Sigmoid colon (tissue), 4 donors: ENCODE data around the gene PHF14.

Source experiments
- POLR2A ChIP-seq, 2 donors: fragments of 450-650 bp; IDR thresholded peaks; one replicate each; pipeline ENCODE4 v1.6.1; 2016; ENCODE audit warnings: antibody characterized with exemption in 2 of 2, mild to moderate bottlenecking in 2 of 2, moderate library complexity in 2 of 2
- POLR2AphosphoS5 ChIP-seq, 4 donors: sonication (generic); formaldehyde crosslinking; IDR thresholded peaks; one replicate each; pipeline ENCODE4 v1.6.1; 2017; ENCODE audit warnings: antibody characterized with exemption in 4 of 4

DNA sequence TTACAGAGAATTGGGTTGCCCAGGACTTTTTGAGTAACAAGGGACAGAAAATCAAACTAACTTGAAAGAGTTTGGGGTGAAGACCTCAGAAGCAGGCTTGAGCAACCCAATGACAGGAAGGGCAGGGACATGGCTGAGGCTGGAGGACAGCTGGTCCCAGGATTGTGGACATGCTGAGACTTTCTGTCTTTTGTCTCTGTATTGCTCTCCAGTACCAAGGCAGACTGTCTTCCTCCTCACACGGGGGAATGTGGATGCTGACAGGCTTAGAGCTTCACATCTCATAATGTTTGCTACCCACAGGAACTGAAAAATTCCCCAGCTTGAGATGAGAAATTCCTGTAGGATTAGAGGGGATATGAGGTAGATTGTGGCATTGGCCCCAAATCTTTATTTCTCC lies 229.6 kb downstream of the PHF14 start:
- TF ChIP-seq POLR2AphosphoS5 (IDR thresholded peaks at IDR 0.05): no peak
- no peak for TF ChIP-seq POLR2A (IDR thresholded peaks at IDR 0.05)
